ENCODE measurements around the gene RBFOX1.
"Not testable (repeated sequence)": the region's sequence is repeated elsewhere in the genome, so short reads cannot be mapped to it uniquely, and the experiment has no call there.

RBFOX1 gene

DNA sequence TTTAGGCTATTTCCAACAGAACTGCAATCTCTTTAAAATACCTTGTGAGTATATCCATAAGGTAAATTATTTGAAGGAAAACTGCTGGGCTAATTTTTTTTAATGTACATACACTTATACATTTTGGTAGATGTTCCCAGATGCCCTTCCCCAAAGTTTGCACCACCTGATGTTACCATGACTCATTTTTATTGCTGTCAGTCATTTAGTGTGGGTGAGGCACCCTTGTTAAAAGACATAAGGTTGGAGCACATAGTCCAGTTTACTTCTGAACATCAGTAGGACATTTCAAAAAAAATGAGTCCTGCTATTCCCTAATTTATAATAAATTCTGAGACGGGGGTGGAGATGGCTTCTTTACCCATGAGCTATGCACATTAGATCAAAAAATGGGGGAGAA lies 138.6 kb downstream of the RBFOX1 start:
- no peak for DNase-seq (ENCODE audit: low spot score)

DNA sequence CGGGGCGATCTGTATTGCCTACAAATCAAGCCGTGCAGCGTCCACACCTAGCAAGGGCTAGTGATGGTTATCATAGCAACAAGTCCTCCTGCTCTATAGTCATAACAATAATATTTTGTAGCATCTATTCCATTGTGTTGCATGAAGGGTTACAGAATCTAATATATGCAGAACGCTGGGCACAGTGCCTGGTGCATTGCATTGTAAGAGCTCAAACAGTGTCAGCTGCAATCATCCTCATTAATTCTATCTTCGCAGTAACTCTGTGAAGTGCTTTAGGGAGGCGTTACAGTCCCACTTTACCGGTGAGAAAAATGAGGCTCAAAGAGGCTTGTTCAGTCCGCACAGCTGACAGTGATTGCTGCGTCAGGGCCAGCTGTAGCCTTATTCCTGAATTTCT lies 149.4 kb downstream of the RBFOX1 start:
- DNase-seq (ENCODE audit: low spot score) = no peak

DNA sequence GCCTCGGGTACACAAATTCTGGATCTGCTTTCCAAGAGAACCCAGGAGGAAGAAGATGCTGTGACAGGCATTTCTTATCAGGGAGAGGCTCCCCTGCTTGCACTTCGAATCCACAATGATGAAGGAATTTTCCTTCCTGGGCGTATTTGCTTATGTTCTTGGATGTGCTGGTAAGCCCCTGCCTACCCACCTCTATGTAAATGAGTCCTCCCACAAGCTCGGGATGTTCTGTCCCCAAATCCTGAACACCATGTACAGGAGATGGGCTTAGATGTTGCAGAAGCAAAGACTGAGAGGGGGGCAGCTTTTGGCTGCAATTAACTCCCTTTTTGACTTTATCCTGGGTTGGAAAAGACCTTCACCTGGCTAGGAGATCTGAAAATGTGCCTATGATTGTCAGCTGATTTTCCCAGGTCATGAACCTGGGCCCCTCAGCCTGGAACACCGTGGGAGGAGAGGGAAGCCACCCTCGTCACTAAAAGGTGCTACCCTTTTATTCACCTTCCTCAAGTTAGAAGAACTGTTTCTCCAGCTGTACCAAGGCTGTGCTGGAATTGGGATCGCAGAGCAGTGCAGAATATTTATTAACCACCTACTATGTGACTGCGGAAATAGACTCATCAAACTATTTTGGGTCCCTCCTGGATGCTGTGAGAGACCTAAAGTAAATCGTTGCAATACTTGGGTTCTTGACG lies 150.1 kb downstream of the RBFOX1 start:
- no peak for DNase-seq (ENCODE audit: low spot score)

DNA sequence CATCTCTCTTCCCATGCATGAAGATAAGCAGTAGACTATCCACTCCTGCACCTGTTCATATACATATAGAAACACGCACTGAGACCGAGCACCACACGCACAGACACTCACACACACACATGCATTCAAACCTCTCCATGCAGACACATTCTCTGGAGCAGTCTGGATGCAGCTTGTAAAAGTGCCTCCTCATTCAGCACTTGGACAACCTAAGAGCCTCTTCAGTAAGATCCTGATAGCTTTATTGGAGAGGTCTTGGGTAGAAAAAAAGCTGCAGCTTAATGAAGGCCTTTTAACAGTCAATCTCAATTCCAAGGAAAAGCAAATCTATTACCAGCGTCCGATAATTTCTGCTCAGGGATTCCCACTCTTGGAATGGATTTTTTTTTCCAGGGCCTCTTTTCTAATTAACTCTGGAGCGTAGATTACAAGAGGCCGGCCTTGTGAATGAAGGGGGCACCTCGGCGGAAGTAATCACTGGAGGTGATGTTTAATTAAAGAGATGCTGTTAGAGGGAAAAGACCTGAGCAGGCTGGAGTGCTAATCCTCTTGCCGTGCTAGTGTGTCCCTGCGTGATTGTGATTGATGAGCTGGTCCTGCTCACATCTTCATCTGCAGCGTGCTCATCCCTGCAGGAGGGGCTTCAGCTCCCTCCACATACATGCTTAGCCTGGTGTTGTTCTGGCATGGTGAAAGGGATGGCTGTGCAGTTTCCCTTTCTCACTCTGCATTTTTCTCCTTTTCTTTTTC lies 155.1 kb downstream of the RBFOX1 start:
- DNase-seq (ENCODE audit: low spot score) = no peak

DNA sequence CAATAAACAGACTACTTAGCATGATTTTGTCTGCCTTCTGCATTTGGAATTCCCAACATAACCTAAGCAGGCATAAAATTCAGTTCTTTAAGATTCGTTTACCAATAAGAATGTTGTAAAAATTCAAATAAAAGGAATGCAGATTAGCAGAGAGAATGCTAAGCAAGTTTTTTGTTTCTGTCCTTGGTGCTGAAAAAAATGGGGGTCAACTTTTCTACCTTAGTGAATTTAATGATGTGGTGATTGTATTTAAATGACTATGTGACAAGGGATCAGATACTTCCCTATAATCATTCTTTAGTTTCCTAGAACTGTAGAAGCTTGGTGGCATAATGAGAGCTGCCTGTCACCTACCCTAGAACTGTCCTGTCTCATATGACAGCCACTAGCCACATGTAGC lies 159.5 kb downstream of the RBFOX1 start:
- no peak for DNase-seq (ENCODE audit: low spot score)

DNA sequence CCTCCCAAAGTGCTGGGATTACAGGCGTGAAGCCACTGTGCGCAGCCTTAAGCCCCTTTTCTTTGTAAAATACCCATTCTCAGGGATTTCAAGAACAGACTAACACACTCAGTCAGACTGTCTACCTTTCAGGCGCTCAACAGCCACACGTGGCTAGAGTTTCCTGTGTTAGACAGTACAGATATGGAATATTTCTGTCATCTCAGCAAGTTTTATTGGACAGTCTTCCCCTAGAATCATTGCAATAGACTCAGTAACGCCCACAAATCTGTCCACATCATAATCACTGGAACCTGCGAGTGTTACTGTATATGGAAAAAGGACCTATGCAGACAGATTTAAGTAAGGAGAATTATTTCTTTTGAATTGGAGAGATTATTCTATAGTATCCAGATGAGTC lies 160.5 kb downstream of the RBFOX1 start:
- no peak for DNase-seq (ENCODE audit: low spot score)

DNA sequence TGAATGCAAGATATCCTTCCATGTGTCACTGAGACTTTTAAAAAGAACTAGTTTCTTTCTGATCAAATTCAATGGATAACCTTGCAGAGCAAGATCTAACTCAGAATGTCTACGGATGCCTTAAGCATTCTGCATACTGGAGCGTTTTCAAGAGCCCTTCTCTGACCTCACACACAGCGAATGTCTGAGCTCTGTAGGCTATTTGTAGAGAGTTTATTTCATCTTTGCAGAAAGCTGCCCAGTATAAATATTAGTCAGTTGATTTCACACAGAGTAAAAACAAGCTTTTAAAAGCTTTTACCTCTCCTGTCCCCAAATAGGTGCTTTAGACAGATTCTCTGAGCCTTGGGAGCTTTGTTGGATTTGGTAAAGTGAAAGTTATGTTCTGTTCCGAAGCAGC lies 165.0 kb downstream of the RBFOX1 start:
- no peak for DNase-seq (ENCODE audit: low spot score)

DNA sequence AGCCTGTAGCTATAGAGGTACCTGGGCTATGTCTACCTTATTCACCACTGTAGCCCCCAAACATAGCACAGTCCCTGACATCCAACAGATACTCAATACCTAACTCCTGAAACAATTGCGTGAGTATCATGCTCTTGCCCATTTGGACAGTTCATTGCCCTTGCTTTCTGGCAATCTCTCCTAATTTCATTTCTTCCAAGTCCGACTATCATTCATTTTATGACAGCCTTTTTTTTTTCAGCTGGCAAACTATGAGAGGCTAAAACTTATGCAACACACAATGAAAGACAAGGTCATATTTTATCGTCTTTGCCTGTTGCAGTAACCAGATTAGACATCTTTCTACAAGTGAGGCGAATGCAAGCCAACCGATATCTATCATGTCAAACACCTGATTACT lies 169.2 kb downstream of the RBFOX1 start:
- no peak for DNase-seq (ENCODE audit: low spot score)

DNA sequence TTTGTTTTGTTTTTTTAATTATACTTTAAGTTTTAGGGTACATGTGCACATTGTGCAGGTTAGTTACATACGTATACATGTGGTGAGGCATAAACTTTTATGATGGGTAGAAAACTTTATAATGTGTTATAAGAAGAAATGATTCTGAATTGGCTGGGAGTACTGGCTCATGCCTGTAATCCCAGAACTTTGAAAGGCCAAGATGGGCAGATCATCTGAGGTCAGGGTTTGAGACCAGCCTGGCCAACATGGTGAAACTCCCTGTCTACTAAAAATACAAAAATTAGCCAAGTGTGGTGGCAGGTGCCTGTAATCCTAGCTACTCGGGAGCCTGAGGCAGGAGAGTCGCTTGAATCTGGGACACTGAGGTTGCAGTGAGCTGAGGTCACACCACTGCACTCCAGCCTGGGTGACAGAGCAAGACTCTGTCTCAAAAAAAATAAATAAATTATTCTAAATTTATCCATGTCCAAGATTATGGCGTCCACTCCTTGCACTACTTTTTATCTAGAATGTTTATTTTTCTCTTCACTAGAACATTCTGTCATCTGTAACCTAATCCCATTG lies 170.0 kb downstream of the RBFOX1 start:
- not testable (repeated sequence) for DNase-seq (ENCODE audit: low spot score)

DNA sequence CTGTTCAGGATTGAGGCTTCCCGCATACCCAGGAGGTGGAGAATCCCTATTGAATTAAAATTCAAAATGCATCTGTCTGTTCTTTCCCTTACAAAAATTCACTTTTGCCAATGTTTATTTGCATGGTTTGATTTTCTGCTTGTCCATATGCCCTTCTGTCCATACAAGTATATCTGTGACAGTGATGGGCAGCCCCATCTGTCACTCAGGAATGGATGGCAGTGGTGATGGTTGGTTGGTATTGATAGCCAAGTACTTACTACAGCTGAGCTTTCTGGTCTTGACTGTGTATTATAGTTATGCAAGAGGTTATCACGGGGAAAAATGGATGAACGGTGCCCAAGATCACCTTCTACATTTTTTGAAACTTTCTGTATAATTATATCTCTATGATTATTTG lies 171.0 kb downstream of the RBFOX1 start:
- DNase-seq (ENCODE audit: low spot score) = no peak

DNA sequence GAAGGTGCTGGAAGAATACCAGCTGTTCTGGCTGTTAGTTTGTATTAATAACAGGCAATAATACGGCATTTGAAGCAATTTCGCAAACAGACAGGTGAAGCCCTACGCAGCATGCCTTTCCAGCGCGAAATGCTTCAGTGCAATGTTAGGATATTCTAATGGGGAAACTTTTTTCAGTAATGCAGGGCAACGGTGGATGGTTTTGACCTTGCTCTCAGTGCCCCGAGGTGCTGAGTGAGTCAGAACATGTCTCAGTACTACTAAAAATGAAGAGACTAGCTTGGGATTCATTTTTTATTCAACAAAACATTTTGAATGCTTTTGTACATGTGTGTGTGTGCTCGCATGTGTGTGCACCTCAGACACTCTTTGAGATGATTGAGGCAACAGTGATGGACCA lies 172.2 kb downstream of the RBFOX1 start:
- DNase-seq (ENCODE audit: low spot score) = no peak

DNA sequence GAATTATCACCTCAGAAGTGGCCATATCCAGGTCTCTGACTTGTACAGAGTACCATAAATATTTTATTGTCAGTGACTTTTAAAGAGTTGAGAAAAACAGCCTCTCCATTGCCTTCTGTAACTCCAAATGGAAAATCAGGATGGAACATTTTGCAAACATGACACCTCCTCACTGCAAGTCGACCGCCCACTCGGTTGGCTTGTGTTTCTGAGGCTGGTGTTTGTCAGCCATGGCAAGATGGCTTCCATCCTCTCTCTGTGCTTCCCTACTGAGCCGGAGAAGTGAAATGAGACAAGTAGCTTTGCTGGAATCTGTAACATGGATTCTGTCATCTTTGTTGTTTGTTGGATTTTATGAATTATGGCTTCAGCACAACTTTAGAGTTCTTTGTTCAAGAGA lies 172.8 kb downstream of the RBFOX1 start:
- DNase-seq (ENCODE audit: low spot score) = no peak

DNA sequence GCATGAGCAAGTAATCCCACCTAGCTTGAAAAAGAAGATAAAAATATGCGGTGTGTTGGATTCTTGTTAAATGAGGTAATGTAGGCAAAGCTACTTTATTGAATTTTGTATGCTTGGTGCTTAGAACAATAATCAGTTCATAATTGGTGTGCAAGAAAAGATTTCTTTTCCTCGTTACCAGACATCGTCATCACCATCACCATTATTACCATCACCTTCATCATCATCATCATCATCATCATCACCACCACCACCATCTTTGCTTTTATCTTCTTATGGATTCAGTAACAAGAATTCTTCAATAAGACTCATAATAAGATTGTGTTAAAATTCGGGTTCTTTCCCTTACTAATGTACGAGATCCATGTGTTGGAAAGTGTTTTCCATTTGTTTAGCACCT lies 173.7 kb downstream of the RBFOX1 start:
- no peak for DNase-seq (ENCODE audit: low spot score)

DNA sequence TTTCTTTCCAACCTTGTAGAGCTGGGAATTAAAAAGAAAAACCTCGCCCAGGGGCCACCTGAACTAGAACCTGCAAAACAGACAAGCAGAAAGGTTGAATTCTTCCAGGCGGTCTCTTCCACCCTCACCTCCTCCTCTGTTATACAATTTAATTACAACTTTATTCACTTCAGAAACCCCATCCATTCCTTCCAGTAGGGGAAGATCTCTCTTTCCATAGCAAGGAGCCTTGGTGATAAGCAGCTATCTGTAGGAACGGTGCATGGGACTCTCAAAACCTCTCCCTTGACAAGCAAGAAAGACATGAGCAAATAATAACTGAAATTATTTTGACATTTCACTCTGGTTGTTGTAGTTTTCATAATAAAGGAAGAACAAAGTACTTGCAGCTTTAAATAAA lies 176.0 kb downstream of the RBFOX1 start:
- DNase-seq (ENCODE audit: low spot score) = no peak

DNA sequence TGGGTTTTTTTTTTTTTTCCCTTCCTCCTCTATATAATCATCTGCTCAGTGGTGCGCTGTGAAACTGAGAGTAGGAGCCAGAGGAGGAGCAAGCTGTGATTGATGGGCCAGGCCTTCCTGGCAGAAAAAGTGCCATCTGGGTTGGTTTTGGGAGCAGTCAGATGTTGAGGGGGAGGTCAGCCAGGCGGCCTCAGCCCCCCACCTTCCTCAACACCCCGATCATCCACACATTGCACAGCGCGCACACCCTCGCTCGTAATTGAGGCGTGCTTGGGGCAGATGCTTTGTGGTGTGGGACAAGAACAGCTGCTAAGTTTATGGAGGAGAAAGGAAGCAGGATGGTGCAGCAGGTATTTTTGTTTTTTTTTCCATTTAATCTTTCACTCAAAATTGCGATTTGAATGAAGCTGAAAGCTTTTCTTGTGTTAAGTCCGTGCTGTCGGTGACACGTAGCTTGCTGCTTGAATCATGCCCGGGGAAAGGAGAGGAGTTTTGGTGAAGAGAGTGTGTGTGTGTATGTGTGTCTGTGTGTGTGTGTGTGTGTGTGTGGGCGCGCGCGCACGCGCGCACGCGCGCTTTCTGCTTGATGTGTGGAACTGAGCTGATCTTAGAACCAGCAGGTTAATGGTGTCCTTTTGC lies 177.4 kb downstream of the RBFOX1 start:
- no peak for DNase-seq (ENCODE audit: low spot score)

DNA sequence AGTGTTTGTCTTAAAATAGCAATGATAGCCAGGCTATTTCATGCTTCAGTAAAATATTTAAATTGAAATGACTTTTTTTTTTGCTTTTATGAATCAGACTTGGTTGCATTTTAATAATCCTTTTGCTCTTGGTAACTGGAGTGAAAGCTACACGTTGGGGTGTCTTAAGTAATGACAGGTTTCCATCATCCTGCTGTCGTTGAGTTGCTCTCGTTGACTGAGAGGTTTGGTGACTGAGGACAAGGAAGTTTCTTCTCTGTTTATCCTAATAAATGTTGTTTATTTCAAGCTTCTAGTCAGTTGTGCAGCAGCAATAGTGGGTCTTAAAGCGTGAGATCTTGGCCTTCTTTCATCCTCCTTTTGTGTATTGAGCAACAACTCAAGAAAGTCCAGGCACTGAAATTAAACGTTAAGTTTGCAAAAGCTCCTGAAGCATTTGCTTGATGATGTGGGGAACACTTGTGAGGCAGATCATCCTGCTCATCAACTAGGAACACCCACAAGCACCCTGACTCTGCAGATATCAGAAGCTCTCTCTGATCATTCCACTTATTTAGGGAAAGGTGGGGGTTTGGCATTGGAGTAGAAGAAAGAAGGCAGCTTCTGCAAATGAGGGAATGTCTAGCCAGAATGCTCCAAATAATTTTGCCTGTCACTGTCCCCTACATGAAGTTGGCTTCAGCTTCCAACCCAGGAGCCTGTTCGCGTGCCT lies 179.1 kb downstream of the RBFOX1 start:
- DNase-seq (ENCODE audit: low spot score) = no peak

DNA sequence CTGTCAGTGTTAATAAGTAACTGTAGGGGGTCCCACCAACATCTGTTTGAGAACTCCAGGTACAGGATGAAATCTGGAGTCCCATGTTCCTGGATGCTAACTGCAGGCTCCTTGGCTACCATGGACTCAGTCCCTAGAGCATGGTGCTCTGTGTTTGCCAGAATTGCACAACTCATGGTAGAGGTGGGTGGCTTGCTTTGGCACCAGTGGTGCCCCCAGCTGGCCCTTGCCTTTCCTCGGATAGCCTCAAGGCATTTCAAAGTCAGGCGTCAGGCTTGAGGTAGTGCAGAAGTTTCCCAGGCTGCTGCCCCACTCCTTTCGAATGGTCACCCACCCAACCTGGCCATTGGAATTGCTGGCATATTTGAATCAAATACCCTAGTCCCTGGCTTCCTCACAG lies 179.9 kb downstream of the RBFOX1 start:
- DNase-seq (ENCODE audit: low spot score) = no peak

DNA sequence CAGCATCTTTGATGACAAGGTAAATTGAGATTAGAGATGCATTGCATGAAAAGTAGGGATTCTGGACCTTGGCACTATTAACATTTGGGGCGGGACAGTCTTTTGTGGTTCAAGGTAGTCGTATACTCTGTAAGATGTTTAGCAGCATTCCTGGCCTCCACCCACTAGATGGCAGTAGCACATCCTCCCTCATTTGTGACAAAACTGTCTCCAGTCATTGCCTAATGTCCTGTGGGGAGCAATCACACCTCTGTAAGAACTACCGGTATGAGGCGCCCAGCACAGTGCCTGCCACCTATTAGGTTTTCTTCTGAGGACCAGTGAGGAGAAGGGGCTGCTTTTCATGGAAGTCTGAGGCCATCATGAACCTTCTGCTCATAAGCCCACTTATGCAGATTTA lies 180.8 kb downstream of the RBFOX1 start:
- no peak for DNase-seq (ENCODE audit: low spot score)

DNA sequence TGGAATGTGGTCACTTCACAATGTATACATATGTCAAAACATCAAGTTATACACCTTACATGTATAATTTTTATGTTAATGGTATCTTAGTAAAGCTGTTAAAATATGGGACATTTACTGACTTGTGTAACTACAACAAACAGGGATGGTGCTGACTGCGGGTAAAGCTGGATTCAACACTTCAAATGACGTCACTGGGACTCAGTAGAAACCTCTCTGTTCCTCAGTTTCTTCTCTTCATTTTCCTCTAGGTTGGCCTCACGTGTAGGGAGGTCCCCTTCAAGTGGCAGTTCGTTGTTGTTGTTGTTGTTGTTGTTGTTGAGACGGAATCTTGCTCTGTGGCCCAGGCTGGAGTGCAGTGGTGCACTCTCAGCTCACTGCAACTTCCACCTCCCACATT lies 182.9 kb downstream of the RBFOX1 start:
- no peak for DNase-seq (ENCODE audit: low spot score)

DNA sequence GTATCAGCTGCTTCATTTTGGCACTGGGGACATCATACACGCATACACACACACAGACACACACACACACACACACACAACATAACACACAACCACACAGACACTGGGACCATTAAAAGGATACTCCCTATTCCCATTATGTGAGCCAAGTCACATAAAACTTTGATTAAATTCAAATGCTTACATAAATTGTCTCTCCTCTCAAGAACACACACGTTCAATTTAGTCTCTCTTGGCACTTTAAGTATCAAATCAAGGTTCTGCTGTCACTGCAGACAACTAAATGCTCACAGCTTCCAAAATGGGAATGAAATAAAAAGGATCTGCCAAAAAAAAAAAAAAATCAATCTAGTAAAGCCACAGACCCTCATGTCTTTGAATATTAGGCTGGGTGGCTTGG lies 184.9 kb downstream of the RBFOX1 start:
- DNase-seq (ENCODE audit: low spot score) = no peak

DNA sequence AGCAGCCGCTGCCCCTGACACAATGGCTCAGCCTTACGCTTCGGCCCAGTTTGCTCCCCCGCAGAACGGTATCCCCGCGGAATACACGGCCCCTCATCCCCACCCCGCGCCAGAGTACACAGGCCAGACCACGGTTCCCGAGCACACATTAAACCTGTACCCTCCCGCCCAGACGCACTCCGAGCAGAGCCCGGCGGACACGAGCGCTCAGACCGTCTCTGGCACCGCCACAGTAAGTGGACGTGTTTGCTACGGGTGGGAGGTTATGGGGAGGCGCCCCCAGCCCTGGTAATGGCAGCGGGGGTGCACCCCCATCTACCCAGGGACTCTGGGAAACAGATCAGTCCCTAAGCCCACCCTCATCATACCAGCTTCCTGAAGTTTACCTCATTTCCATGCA lies 185.5 kb downstream of the RBFOX1 start:
- DNase-seq (ENCODE audit: low spot score) = no peak

DNA sequence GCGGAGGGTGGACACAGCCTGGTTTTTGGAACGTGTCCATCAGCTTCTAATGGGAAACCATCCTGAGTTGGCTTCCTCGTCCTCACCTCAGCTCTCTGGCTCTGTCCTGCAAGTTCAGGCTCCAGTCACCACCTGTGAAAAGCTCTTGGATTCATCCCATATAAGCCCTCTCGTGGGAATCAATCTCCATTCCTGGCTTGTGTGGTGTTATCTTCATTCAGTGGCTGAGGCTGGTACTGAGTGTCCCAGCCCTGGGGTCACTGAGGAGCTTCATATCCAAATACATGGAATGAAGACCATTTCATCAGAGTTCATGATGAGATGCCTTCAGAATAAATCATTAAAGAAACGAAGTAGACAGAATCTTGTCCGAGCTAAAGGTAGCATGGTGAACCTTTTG lies 189.2 kb downstream of the RBFOX1 start:
- DNase-seq (ENCODE audit: low spot score) = no peak

DNA sequence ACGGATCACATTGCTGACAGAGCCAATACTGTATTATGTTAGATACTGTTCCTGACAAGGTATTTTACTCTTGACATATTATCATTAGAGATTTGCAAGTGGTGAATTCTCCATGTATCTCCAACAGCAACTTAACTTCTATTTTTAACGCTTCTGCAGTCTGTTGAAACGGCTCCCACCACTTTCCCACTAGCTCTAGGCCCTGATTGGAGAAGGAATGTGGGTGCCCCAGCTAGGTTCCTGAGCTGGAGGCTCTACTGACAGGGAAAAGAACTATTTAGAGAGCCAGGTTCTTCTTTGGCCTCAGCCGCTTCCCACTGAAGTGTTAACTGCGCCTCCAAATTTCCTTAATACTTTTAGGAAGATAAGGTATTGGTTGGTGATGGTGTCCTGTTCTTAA lies 191.8 kb downstream of the RBFOX1 start:
- DNase-seq (ENCODE audit: low spot score) = no peak

Data from LoVo (cell line).